SIG-M5 (cell line): Measurements from ENCODE around the gene PSMF1.
"Not testable (repeated sequence)": the region's sequence is repeated elsewhere in the genome, so short reads cannot be mapped to it uniquely, and the experiment has no call there.

Experiments used
- DNase-seq: peaks from one replicate; lab custom pipeline; 2025; lab: John Stamatoyannopoulos, UW

PSMF1 gene

DNA sequence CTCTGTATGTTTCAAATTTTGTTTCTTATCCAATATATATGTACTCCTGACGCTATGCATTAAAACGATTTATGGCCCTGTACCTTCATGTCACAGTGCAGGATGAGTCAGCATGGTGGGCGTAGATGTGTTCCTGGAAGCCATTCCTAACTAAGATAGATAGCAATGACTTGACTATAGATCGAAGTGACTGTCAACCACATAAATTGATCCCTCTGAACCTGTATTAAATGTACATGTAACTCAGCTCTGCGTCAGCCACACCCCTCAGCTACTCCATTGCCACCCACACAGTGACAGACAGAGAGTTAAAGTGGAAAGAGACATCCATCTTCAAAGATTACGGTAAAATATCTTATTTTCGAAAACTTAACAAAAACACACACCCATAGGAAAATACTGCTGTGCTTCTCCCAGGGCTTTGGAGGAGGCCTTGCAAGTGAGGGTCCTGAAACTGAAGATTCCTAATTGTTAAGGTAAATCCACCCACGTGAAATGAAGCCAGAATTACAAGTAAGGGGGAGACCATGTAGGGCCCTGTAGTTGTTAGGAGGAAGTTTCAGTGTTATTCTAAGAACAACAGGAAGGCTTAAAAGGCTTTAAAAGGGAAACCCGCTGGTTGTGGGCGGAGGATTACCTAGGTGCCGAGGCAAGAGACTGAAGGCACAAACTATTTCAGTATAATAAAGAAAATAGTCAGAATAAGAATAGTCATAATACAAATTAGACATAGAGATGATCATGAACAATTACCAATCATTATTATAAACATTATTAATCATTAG, 97.2 kb downstream of the PSMF1 start:
- no peak for DNase-seq

DNA sequence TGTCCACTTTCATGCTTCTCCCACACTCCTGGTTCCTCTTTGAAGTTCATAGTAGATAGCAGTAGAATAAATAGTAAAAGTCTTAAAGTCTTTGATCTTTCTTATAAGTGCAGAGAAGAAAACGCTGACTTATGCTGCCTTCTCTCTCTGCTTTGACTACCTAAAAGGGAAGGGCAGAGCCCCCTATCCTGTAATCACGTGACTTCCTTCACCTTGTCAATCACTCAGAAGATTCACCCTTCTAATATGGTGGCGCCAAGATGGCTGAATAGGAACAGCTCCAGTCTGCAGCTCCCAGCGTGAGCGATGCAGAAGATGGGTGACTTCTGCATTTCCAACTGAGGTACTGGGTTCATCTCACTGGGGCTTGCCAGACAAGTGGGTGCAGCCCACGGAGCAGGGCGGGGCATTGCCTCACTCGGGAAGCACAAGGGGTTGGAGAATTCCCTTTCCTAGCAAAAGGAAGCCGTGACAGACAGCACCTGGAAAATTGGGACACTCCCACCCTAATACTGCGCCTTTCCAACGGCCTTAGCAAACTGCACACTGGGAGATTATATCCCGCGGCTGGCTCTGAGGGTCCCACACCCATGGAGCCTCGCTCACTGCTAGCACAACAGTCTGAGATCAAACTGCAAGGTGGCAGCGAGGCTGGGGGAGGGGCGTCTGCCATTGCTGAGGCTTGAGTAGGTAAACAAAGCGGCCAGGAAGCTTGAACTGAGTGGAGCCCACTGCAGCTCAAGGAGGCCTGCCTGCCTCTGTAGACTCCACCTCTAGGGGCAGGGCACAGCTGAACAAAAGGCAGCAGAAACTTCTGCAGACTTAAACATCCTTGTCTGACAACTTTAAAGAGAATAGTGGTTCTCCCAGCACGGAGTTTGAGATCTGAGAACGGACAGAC, 98.4 kb downstream of the PSMF1 start:
- not testable (repeated sequence) for DNase-seq
